GM23338 (cell line): ENCODE data around the gene SEC61A1. TPM values are rescaled to one million over a fixed set of nuclear protein-coding genes. Genes with fewer than 3 reads are reported as not detected.
A peak's percentile ranks its signal among the peaks of the same experiment; 100 is the strongest.

Source experiments
- ATAC-seq: fragments of 200-7000 bp; cut with Tn5 transposase; 3 replicates; pipeline ENCODE4 v1.9.1; 2020
- DNase-seq: peaks from one replicate; pipeline ENCODE4 v3.0.0-alpha.2; 2015; ENCODE audit warnings: low spot score
- H2AFZ ChIP-seq: fragments of 200-600 bp; sonication (generic); 2 replicates; pipeline ENCODE4 v1.8.0; 2016; ENCODE audit warnings: antibody characterized with exemption, mild to moderate bottlenecking, moderate library complexity
- H3F3A ChIP-seq: fragments of 200-600 bp; sonication (generic); replicated peaks from 2 replicates; pipeline ENCODE4 v1.8.0; 2017; ENCODE audit warnings: antibody characterized with exemption, mixed run types, low read depth
- H3K27ac ChIP-seq: fragments of 200-600 bp; sonication (generic); 2 replicates; pipeline ENCODE4 v1.6.1; 2016; ENCODE audit warnings: low read depth
- H3K27me3 ChIP-seq: fragments of 200-600 bp; sonication (generic); 2 replicates; pipeline ENCODE4 v1.8.0; 2016; ENCODE audit warnings: mild to moderate bottlenecking, mixed run types, moderate library complexity; ENCODE audit not compliant: insufficient read depth
- H3K36me3 ChIP-seq: fragments of 200-600 bp; sonication (generic); 2 replicates; pipeline ENCODE4 v1.8.0; 2016; ENCODE audit warnings: mild to moderate bottlenecking; ENCODE audit not compliant: insufficient read depth
- H3K4me1 ChIP-seq: fragments of 200-600 bp; sonication (generic); 2 replicates; pipeline ENCODE4 v1.8.0; 2016; ENCODE audit warnings: mild to moderate bottlenecking, moderate library complexity; ENCODE audit not compliant: insufficient read depth
- H3K4me2 ChIP-seq: fragments of 200-600 bp; sonication (generic); 2 replicates; pipeline ENCODE4 v1.7.1; 2017; ENCODE audit warnings: mixed run types
- H3K4me3 ChIP-seq: fragments of 200-600 bp; sonication (generic); 2 replicates; pipeline ENCODE4 v1.6.1; 2016; ENCODE audit warnings: mixed run types
- H3K79me2 ChIP-seq: fragments of 200-600 bp; sonication (generic); replicated peaks from 2 replicates; pipeline ENCODE4 v1.8.0; 2017; ENCODE audit warnings: mild to moderate bottlenecking; ENCODE audit not compliant: insufficient read depth
- H3K9me2 ChIP-seq: fragments of 200-600 bp; sonication (generic); 2 replicates; pipeline ENCODE4 v1.8.0; 2017; ENCODE audit not compliant: insufficient read depth
- H4K20me1 ChIP-seq: fragments of 200-600 bp; sonication (generic); replicated peaks from 2 replicates; pipeline ENCODE4 v1.8.0; 2017; ENCODE audit warnings: mild to moderate bottlenecking; ENCODE audit not compliant: insufficient read depth
- H3K27ac Mint-ChIP-seq: 2 replicates; pipeline ENCODE4 v1.8.0; 2020; ENCODE audit warnings: inconsistent platforms, mild to moderate bottlenecking, moderate library complexity, mixed read lengths
- H3K27me3 Mint-ChIP-seq: 3 replicates; pipeline ENCODE4 v1.8.0; 2022; ENCODE audit warnings: low read depth, mild to moderate bottlenecking, moderate library complexity, mixed read lengths, inconsistent platforms; ENCODE audit not compliant: insufficient read depth, poor library complexity
- H3K36me3 Mint-ChIP-seq: 3 replicates; pipeline ENCODE4 v1.8.0; 2021; ENCODE audit warnings: low read depth, mild to moderate bottlenecking, inconsistent platforms, moderate library complexity, mixed read lengths
- H3K4me1 Mint-ChIP-seq: 3 replicates; pipeline ENCODE4 v1.8.0; 2020; ENCODE audit warnings: mild to moderate bottlenecking, inconsistent platforms, mixed read lengths
- H3K4me3 Mint-ChIP-seq: 3 replicates; pipeline ENCODE4 v1.8.0; 2021; ENCODE audit warnings: moderate library complexity, mild to moderate bottlenecking, inconsistent platforms, mixed read lengths
- H3K9me3 Mint-ChIP-seq: 3 replicates; pipeline ENCODE4 v1.8.0; 2020; ENCODE audit warnings: moderate library complexity, mild to moderate bottlenecking, inconsistent platforms, mixed read lengths
- CREB1 ChIP-seq: fragments of 250-450 bp; sonication (Bioruptor Pico); IDR thresholded peaks from 2 replicates; pipeline ENCODE4 v1.5.0; 2020; ENCODE audit warnings: low read depth, mild to moderate bottlenecking, moderate library complexity
- EZH2 ChIP-seq: fragments of 200-600 bp; sonication (generic); IDR thresholded peaks from one replicate; pipeline ENCODE4 v1.8.0; 2017; ENCODE audit warnings: antibody characterized with exemption, mild to moderate bottlenecking, low read depth; ENCODE audit not compliant: unreplicated experiment
- NANOG ChIP-seq: IDR thresholded peaks from 2 replicates; pipeline ENCODE4 v1.6.1; 2016; ENCODE audit warnings: antibody characterized with exemption, borderline replicate concordance
- POLR2AphosphoS5 ChIP-seq: IDR thresholded peaks from 2 replicates; pipeline ENCODE4 v1.6.1; 2016; ENCODE audit warnings: antibody characterized with exemption, low read depth
- ZNF114 ChIP-seq: fragments of 250-450 bp; sonication (Bioruptor Pico); IDR thresholded peaks from 2 replicates; pipeline ENCODE4 v1.5.0; 2020; ENCODE audit warnings: mild to moderate bottlenecking, moderate library complexity
- ZNF331 ChIP-seq: fragments of 250-450 bp; sonication (Bioruptor Pico); IDR thresholded peaks from 2 replicates; pipeline ENCODE4 v1.5.0; 2020; ENCODE audit warnings: low read depth, mild to moderate bottlenecking, moderate library complexity
- polyA plus RNA-seq: library from polyadenylated mRNA; unstranded; fragments of >200 nt; fragmentation: Nextera tagmentation; extraction: Ambion mirVana; gene quantifications from 2 replicates; pipeline ENCODE4 v1.2.1, GENCODE V29; 2016
- total RNA-seq: library from RNA; depleted of rRNA; stranded (reverse); fragments of >200 nt; shearing (Covaris generic); gene quantifications from 2 replicates; pipeline ENCODE4 v1.2.3, GENCODE V29; 2014
- TF ChIP-seq, protein P1 (sequence below), 2 experiments: fragments of 200-600 bp in 1 of 2; sonication (generic) in 1 of 2; conservative IDR thresholded peaks; 2 replicates each; pipeline versions ENCODE4 v1.5.1 to v1.6.1; 2016 to 2017; ENCODE audit warnings: antibody characterized with exemption in 2 of 2, low read depth in 2 of 2, mild to moderate bottlenecking in 2 of 2, moderate library complexity in 1 of 2
- TF ChIP-seq, protein P2 (sequence below): fragments of 250-450 bp; sonication (Bioruptor Pico); IDR thresholded peaks from 2 replicates; pipeline ENCODE4 v1.5.0; 2020; ENCODE audit warnings: mild to moderate bottlenecking, moderate library complexity

The SEC61A1 gene
- total and polyA plus RNA-seq, 2 experiments from 2014 or later = 44.8 to 184 TPM

DNA sequence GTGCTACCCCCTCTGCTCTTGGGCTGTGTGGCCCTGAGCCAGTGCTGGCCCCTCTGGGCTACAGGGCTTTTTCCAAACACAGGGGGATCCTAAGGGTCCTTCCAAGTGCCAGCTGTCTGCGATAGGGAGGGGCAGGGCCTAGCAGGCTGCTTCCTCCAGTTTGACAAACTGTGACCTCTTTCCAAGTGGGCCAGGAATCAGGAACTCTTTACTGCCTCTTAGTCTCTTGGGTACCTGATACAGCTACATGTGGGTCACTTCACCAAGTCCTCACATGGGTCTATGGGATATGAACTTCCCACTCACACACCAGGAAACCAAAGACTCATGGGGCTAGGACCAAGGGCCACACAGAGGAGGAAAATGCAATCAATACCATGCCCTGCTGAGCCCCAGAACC, 25.4 kb downstream of the SEC61A1 start:
- peaks cover 15% of the 10 kb centered on the region for H3K27me3 Mint-ChIP-seq
- no peak for ATAC-seq
- H3K36me3 ChIP-seq = peaks cover 3% of the 10 kb centered on the region; the same call in 1 of the 2 replicates
- peaks cover 27% of the 10 kb centered on the region for H4K20me1 ChIP-seq
- peaks cover 12% of the 10 kb centered on the region for H3K4me1 Mint-ChIP-seq
- H3K27ac Mint-ChIP-seq = no peak overlapping the region
- peaks cover 44% of the 10 kb centered on the region for H3K36me3 Mint-ChIP-seq
- H3K27ac ChIP-seq = no peak overlapping the region
- H3K4me3 ChIP-seq = peak overlapping the region; percentile 68
- H2AFZ ChIP-seq = no peak overlapping the region
- H3K79me2 ChIP-seq = no peaks in the 10 kb centered on the region
- DNase-seq = no peak
- peak overlapping the region; percentile 93 for H3K4me2 ChIP-seq
- TF ChIP-seq CREB1 (no peak), NANOG (no peak), ZNF331 (CRISPR knock-in tag) (no peak), ZNF114 (CRISPR knock-in tag) (no peak)
- TF ChIP-seq, protein P1, sequence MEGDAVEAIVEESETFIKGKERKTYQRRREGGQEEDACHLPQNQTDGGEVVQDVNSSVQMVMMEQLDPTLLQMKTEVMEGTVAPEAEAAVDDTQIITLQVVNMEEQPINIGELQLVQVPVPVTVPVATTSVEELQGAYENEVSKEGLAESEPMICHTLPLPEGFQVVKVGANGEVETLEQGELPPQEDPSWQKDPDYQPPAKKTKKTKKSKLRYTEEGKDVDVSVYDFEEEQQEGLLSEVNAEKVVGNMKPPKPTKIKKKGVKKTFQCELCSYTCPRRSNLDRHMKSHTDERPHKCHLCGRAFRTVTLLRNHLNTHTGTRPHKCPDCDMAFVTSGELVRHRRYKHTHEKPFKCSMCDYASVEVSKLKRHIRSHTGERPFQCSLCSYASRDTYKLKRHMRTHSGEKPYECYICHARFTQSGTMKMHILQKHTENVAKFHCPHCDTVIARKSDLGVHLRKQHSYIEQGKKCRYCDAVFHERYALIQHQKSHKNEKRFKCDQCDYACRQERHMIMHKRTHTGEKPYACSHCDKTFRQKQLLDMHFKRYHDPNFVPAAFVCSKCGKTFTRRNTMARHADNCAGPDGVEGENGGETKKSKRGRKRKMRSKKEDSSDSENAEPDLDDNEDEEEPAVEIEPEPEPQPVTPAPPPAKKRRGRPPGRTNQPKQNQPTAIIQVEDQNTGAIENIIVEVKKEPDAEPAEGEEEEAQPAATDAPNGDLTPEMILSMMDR (conservative IDR thresholded peaks at IDR 0.05; ENCODE audit: low read depth in 2 of 2) = no peak
- H3F3A ChIP-seq = 0 out of 2 replicates have a peak, but pooled peaks cover 4% of the 10 kb centered on the region
- no peaks in the 10 kb centered on the region for H3K9me2 ChIP-seq
- peaks cover 15% of the 10 kb centered on the region; the same call in 1 of the 2 replicates for H3K4me1 ChIP-seq
- peak overlapping the region; percentile 54; the same call in 2 of the 3 replicates for H3K4me3 Mint-ChIP-seq
- no peaks in the 10 kb centered on the region for H3K9me3 Mint-ChIP-seq
- H3K27me3 ChIP-seq = no peaks in the 10 kb centered on the region

DNA sequence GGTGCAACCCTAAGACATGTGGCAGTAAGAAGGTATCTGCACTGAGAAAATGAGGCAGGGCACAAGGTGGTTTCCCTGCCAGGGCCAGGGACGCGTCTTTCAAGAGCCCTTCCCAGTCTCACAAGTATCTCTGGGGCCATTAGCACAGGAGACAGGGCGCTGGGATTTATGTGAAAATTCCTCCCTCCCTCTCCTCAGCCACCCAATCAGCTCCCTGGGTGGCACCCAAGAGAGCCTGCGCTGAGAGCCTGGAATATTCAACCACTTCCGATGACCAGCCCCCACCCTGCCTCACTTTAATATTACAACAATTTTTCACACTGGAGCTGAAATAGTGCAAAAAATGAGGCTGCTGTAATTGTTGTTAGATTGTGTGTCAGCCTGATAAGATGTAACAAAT, 26.1 kb downstream of the SEC61A1 start:
- Histone ChIP-seq H3K4me3 (no peak overlapping the region), H3K4me2 (no peak overlapping the region), H4K20me1 (peaks cover 29% of the 10 kb centered on the region), H3K36me3 (peaks cover 3% of the 10 kb centered on the region; the same call in 1 of the 2 replicates), H3K9me2 (no peaks in the 10 kb centered on the region), H3K27ac (no peak overlapping the region), H3K4me1 (peaks cover 15% of the 10 kb centered on the region; the same call in 1 of the 2 replicates), H3F3A (0 out of 2 replicates have a peak, but pooled peaks cover 4% of the 10 kb centered on the region), H2AFZ (no peak overlapping the region), H3K27me3 (no peaks in the 10 kb centered on the region), H3K79me2 (no peaks in the 10 kb centered on the region)
- no peak overlapping the region for H3K4me3 Mint-ChIP-seq
- no peaks in the 10 kb centered on the region for H3K9me3 Mint-ChIP-seq
- DNase-seq (no peak), ATAC-seq (no peak)
- peaks cover 12% of the 10 kb centered on the region for H3K4me1 Mint-ChIP-seq
- peaks cover 15% of the 10 kb centered on the region for H3K27me3 Mint-ChIP-seq
- H3K27ac Mint-ChIP-seq = no peak overlapping the region
- H3K36me3 Mint-ChIP-seq = peaks cover 50% of the 10 kb centered on the region
- TF ChIP-seq, protein P2, sequence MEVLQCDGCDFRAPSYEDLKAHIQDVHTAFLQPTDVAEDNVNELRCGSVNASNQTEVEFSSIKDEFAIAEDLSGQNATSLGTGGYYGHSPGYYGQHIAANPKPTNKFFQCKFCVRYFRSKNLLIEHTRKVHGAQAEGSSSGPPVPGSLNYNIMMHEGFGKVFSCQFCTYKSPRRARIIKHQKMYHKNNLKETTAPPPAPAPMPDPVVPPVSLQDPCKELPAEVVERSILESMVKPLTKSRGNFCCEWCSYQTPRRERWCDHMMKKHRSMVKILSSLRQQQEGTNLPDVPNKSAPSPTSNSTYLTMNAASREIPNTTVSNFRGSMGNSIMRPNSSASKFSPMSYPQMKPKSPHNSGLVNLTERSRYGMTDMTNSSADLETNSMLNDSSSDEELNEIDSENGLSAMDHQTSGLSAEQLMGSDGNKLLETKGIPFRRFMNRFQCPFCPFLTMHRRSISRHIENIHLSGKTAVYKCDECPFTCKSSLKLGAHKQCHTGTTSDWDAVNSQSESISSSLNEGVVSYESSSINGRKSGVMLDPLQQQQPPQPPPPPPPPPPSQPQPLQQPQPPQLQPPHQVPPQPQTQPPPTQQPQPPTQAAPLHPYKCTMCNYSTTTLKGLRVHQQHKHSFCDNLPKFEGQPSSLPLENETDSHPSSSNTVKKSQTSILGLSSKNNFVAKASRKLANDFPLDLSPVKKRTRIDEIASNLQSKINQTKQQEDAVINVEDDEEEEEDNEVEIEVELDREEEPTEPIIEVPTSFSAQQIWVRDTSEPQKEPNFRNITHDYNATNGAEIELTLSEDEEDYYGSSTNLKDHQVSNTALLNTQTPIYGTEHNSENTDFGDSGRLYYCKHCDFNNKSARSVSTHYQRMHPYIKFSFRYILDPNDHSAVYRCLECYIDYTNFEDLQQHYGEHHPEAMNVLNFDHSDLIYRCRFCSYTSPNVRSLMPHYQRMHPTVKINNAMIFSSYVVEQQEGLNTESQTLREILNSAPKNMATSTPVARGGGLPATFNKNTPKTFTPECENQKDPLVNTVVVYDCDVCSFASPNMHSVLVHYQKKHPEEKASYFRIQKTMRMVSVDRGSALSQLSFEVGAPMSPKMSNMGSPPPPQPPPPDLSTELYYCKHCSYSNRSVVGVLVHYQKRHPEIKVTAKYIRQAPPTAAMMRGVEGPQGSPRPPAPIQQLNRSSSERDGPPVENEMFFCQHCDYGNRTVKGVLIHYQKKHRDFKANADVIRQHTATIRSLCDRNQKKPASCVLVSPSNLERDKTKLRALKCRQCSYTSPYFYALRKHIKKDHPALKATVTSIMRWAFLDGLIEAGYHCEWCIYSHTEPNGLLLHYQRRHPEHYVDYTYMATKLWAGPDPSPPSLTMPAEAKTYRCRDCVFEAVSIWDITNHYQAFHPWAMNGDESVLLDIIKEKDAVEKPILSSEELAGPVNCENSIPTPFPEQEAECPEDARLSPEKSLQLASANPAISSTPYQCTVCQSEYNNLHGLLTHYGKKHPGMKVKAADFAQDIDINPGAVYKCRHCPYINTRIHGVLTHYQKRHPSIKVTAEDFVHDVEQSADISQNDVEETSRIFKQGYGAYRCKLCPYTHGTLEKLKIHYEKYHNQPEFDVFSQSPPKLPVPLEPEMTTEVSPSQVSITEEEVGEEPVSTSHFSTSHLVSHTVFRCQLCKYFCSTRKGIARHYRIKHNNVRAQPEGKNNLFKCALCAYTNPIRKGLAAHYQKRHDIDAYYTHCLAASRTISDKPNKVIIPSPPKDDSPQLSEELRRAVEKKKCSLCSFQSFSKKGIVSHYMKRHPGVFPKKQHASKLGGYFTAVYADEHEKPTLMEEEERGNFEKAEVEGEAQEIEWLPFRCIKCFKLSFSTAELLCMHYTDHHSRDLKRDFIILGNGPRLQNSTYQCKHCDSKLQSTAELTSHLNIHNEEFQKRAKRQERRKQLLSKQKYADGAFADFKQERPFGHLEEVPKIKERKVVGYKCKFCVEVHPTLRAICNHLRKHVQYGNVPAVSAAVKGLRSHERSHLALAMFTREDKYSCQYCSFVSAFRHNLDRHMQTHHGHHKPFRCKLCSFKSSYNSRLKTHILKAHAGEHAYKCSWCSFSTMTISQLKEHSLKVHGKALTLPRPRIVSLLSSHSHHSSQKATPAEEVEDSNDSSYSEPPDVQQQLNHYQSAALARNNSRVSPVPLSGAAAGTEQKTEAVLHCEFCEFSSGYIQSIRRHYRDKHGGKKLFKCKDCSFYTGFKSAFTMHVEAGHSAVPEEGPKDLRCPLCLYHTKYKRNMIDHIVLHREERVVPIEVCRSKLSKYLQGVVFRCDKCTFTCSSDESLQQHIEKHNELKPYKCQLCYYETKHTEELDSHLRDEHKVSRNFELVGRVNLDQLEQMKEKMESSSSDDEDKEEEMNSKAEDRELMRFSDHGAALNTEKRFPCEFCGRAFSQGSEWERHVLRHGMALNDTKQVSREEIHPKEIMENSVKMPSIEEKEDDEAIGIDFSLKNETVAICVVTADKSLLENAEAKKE = no peak
- TF ChIP-seq ZNF114 (CRISPR knock-in tag) = no peak
- no peak for TF ChIP-seq CREB1
- no peak for TF ChIP-seq POLR2AphosphoS5
- TF ChIP-seq EZH2 = no peak
- TF ChIP-seq, protein P1 (conservative IDR thresholded peaks at IDR 0.05; ENCODE audit: low read depth in 2 of 2) = no peak
